Stimulated activated effector memory CD8-positive, alpha-beta T cell treated with anti-CD3 and anti-CD28 coated beads, Interleukin-12 subunit alpha, Interleukin-12 subunit beta, amount 100 ng/mL, for 72 hours (primary cell): Measurements from ENCODE around the gene MCEE.

Experiments
- ATAC-seq: fragments of 150-1000 bp; cut with Tn5 transposase; 2 replicates; pipeline ENCODE4 v1.10.0; 2021
- DNase-seq, 2 donors: peaks; one replicate each; pipeline ENCODE4 v3.0.0; 2021 to 2022; ENCODE audit warnings: low spot score in 2 of 2
- H3K27ac Mint-ChIP-seq: one replicate; pipeline ENCODE4 v1.8.0; 2022; ENCODE audit warnings: mild to moderate bottlenecking, mixed read lengths
- H3K36me3 Mint-ChIP-seq: one replicate; pipeline ENCODE4 v1.8.0; 2022; ENCODE audit warnings: mild to moderate bottlenecking, mixed read lengths
- H3K4me1 Mint-ChIP-seq: one replicate; pipeline ENCODE4 v1.8.0; 2022; ENCODE audit warnings: mixed read lengths
- H3K4me3 Mint-ChIP-seq: one replicate; pipeline ENCODE4 v1.8.0; 2022; ENCODE audit warnings: mild to moderate bottlenecking, mixed read lengths
- H3K9me3 Mint-ChIP-seq: one replicate; pipeline ENCODE4 v1.8.0; 2022; ENCODE audit warnings: mixed read lengths

MCEE gene

GRCh38 chr2:71072492-71072891 lies 57.5 kb downstream of the MCEE start:
- Mint-ChIP-seq H3K36me3 (peaks cover 61% of the 10 kb centered on the region), H3K9me3 (no peaks in the 10 kb centered on the region), H3K27ac (peak overlapping the region; percentile 84), H3K4me3 (peak overlapping the region; percentile 60), H3K4me1 (peaks cover 60% of the 10 kb centered on the region)
- ATAC-seq, result no peak
- no peak for DNase-seq

GRCh38 chr2:71071681-71072398 lies 58.2 kb downstream of the MCEE start:
- DNase-seq (peak; percentile 25 to 61), ATAC-seq (peak; percentile 31)
- Mint-ChIP-seq H3K4me1 (peaks cover 62% of the 10 kb centered on the region), H3K9me3 (no peaks in the 10 kb centered on the region), H3K36me3 (peaks cover 54% of the 10 kb centered on the region), H3K4me3 (peak overlapping the region; percentile 60), H3K27ac (peak overlapping the region; percentile 84)

GRCh38 chr2:71070294-71071093 lies 59.5 kb downstream of the MCEE start:
- DNase-seq (no peak), ATAC-seq (no peak)
- Mint-ChIP-seq H3K4me1 (peaks cover 62% of the 10 kb centered on the region), H3K27ac (peak overlapping the region; percentile 84), H3K4me3 (peak overlapping the region; percentile 60), H3K36me3 (peaks cover 48% of the 10 kb centered on the region), H3K9me3 (no peaks in the 10 kb centered on the region)

GRCh38 chr2:71069376-71069775 lies 60.7 kb downstream of the MCEE start:
- Mint-ChIP-seq H3K27ac (peak overlapping the region; percentile 7), H3K4me1 (peaks cover 62% of the 10 kb centered on the region), H3K9me3 (no peaks in the 10 kb centered on the region), H3K4me3 (peak overlapping the region; percentile 91), H3K36me3 (peaks cover 37% of the 10 kb centered on the region)
- DNase-seq (no peak), ATAC-seq (no peak)

GRCh38 chr2:71068218-71069035 lies 61.6 kb downstream of the MCEE start, which contains the start of gene NAGK:
Gene NAGK (plus strand): TSS chr2:71068648. CDS start chr2:71068684, 36 bp downstream.
- Mint-ChIP-seq H3K36me3 (peaks cover 27% of the 10 kb centered on the region), H3K4me3 (peak within 1 kb of the TSS; percentile 91), H3K9me3 (no peaks in the 10 kb centered on the region), H3K27ac (peak within 1 kb of the TSS; percentile 97), H3K4me1 (peaks cover 54% of the 10 kb centered on the region)
- ATAC-seq, result peak; percentile 92
- DNase-seq, result peak; percentile 97 to 99

GRCh38 chr2:71067567-71068217 lies 62.3 kb downstream of the MCEE start:
- Mint-ChIP-seq H3K4me1 (peaks cover 46% of the 10 kb centered on the region), H3K27ac (peak overlapping the region; percentile 97), H3K36me3 (peaks cover 24% of the 10 kb centered on the region), H3K9me3 (no peaks in the 10 kb centered on the region), H3K4me3 (peak overlapping the region; percentile 91)
- ATAC-seq, result no peak
- DNase-seq, result no peak

GRCh38 chr2:71066856-71067255 lies 63.2 kb downstream of the MCEE start:
- Mint-ChIP-seq H3K27ac (no peak overlapping the region), H3K9me3 (no peaks in the 10 kb centered on the region), H3K36me3 (peaks cover 20% of the 10 kb centered on the region), H3K4me1 (peaks cover 38% of the 10 kb centered on the region), H3K4me3 (peak overlapping the region; percentile 91)
- DNase-seq (no peak), ATAC-seq (no peak)

GRCh38 chr2:71064754-71065621 lies 65.0 kb downstream of the MCEE start:
- Mint-ChIP-seq H3K4me3 (no peak overlapping the region), H3K4me1 (peaks cover 19% of the 10 kb centered on the region)

GRCh38 chr2:71064110-71064611 lies 65.9 kb downstream of the MCEE start:
- Mint-ChIP-seq H3K27ac (no peak overlapping the region), H3K9me3 (no peaks in the 10 kb centered on the region), H3K4me3 (no peak overlapping the region), H3K36me3 (peaks cover 15% of the 10 kb centered on the region), H3K4me1 (peaks cover 11% of the 10 kb centered on the region)
- DNase-seq (no peak), ATAC-seq (no peak)

More at GRCh38 chr2:71064754-71065621, 65.0 kb downstream of the MCEE start:
- DNase-seq, result no peak
- H3K9me3 Mint-ChIP-seq, result no peaks in the 10 kb centered on the region
- H3K36me3 Mint-ChIP-seq, result peaks cover 16% of the 10 kb centered on the region
- no peak overlapping the region for H3K27ac Mint-ChIP-seq
- no peak for ATAC-seq

- Mint-ChIP-seq H3K36me3 (peaks cover 6% of the 10 kb centered on the region), H3K27ac (no peak overlapping the region), H3K4me3 (no peak overlapping the region), H3K4me1 (peaks cover 9% of the 10 kb centered on the region), H3K9me3 (no peaks in the 10 kb centered on the region)
- ATAC-seq, result no peak
- DNase-seq, result no peak
Measured at GRCh38 chr2:71063216-71063615, 66.8 kb downstream of the MCEE start.

GRCh38 chr2:71060871-71061270 lies 69.2 kb downstream of the MCEE start:
- ATAC-seq (no peak), DNase-seq (no peak)
- Mint-ChIP-seq H3K4me1 (no peaks in the 10 kb centered on the region), H3K9me3 (no peaks in the 10 kb centered on the region), H3K36me3 (no peaks in the 10 kb centered on the region), H3K27ac (no peak overlapping the region), H3K4me3 (no peak overlapping the region)

- ATAC-seq, result no peak
- Mint-ChIP-seq H3K4me1 (no peaks in the 10 kb centered on the region), H3K27ac (no peak overlapping the region), H3K4me3 (no peak overlapping the region), H3K9me3 (no peaks in the 10 kb centered on the region), H3K36me3 (no peaks in the 10 kb centered on the region)
- DNase-seq, result no peak
Measured at GRCh38 chr2:71060211-71060610, 69.8 kb downstream of the MCEE start.
